Measurements from ENCODE around the gene INTS11. TPM values are rescaled to one million over a fixed set of nuclear protein-coding genes. Genes with fewer than 3 reads are reported as not detected.
A peak's percentile ranks its signal among the peaks of the same experiment; 100 is the strongest.

INTS11 gene
- total RNA-seq, 2 experiments from 2014 or later = 126 to 135 TPM

- Mint-ChIP-seq H3K36me3 (no peaks in the 10 kb centered on the region), H3K27ac (no peak overlapping the region), H3K4me3 (no peak overlapping the region), H3K9me3 (ENCODE audit: low read depth) (no peaks in the 10 kb centered on the region), H3K27me3 (no peaks in the 10 kb centered on the region), H3K4me1 (no peaks in the 10 kb centered on the region)
- ATAC-seq (no peak), DNase-seq (no peak)
- CTCF ChIA-PET = no interaction called here
These were observed 26.5 kb downstream of the INTS11 start for GRCh38 chr1:1297802-1298424.

- DNase-seq (no peak), ATAC-seq (no peak)
- Mint-ChIP-seq H3K4me1 (no peaks in the 10 kb centered on the region), H3K36me3 (no peaks in the 10 kb centered on the region), H3K27me3 (no peaks in the 10 kb centered on the region), H3K4me3 (no peak overlapping the region), H3K27ac (no peak overlapping the region), H3K9me3 (ENCODE audit: low read depth) (no peaks in the 10 kb centered on the region)
- CTCF ChIA-PET = interaction anchor here (1.4 kb wide), 1 partner anchor 9 kb away, joined by 4 read pairs; no protein-coding TSS in a partner anchor
These were observed 28.1 kb downstream of the INTS11 start for GRCh38 chr1:1296070-1297061.

DNA sequence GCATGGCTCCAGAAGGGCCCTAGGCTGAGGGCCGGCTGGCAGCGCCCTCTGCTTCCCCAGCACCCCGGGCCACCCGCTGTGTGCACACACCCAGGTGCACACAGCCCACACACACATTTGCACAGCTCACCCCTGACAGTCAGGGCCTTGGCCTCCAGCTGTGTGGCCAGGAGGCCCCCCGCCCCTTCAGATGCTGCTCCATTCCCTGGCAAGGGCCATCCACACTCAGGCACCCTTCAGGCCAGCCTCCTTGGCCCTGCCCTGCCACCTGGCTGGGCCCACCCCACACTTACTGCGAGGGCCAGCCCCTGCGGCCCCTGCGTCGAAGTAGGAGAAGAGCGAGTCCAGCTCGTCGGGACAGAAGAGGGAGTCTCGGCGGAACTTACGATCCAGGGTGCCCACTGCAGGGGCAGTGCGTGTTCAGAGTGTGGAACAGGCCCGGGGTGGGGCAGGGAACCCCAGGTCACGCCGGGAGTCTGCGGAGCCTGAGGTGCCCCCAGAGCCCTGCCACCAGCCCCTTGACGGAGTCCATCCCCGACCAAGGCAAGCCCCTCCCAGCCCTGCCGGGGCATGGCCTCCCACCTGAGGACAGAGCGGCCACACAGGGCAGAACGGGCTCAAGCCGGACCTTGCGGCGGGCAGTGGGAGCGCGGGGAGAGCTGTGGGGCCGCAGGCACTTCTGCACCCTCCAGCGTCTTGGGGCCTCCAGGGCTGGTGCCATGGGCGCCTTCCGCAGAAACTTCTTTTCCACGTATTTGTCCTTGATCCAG is 29.1 kb downstream of the INTS11 start:
- no peaks in the 10 kb centered on the region for H3K9me3 Mint-ChIP-seq (ENCODE audit: low read depth)
- DNase-seq (no peak), ATAC-seq (no peak)
- H3K4me3 Mint-ChIP-seq = no peak overlapping the region
- CTCF ChIA-PET = interaction anchor here (1.2 to 1.6 kb wide), 3 partner anchors 10 to 173 kb away, joined by 4 to 7 read pairs (median 6); no protein-coding TSS in a partner anchor
- no peaks in the 10 kb centered on the region for H3K27me3 Mint-ChIP-seq
- no peaks in the 10 kb centered on the region for H3K4me1 Mint-ChIP-seq
- H3K36me3 Mint-ChIP-seq = no peaks in the 10 kb centered on the region
- no peak overlapping the region for H3K27ac Mint-ChIP-seq

- H3K36me3 Mint-ChIP-seq = no peaks in the 10 kb centered on the region
- H3K27ac Mint-ChIP-seq = no peak overlapping the region
- H3K4me3 Mint-ChIP-seq = no peak overlapping the region
- no peaks in the 10 kb centered on the region for H3K9me3 Mint-ChIP-seq (ENCODE audit: low read depth)
- ATAC-seq (no peak), DNase-seq (no peak)
- no peaks in the 10 kb centered on the region for H3K27me3 Mint-ChIP-seq
- H3K4me1 Mint-ChIP-seq = no peaks in the 10 kb centered on the region
- CTCF ChIA-PET = interaction anchor here (1.2 to 1.6 kb wide), 2 partner anchors 11 to 172 kb away, joined by 6 to 7 read pairs; no protein-coding TSS in a partner anchor
These were observed 30.1 kb downstream of the INTS11 start for GRCh38 chr1:1294250-1294890.

DNA sequence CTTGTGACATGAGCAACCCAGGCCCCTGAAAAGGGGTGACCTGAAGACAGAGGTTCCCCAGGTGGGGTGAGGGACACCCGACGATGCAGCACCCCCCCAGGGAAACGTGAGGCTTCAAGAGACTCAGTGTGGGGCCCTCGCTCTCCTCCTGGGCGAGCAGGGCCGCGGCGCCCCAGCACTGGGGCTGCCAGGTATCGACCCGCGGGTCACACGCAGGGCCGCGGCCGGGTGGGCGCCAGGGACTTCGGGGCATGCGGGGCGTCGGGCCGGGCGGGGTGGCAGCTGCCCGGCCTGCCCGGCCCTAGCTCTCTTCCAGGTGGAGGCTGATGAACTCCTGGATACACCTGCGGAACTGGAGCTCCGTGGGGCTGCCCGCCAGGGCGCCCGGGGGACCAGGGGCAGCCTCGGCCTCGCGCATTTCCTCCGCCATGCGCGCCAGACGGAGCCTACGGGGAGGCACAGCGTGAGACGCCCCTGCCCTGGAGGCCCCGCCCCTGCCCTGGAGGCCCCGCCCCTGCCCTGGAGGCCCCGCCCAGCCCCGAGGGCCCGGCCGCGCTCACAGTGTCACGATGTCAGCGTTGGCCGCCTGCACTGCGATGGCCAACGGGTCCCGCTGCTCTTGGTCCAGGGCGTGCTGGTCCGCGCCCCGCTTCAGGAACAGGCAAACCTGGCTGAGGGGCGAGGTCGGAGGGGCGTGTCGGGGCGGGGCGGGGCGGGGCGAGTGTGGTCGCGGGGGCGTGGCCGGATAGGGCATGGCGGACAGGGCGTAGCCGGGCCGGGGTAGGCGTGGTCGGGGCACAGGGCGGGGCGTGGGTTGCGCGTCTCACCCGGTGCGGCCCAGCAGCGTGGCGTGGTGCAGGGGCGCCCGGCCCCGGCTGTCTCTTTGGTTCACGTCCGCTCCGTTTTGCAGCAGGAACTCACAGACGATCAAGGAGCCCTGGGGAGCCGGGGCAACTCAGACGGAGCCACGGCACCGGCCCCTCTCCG is 30.9 kb downstream of the INTS11 start:
- ATAC-seq = no peak
- H3K9me3 Mint-ChIP-seq (ENCODE audit: low read depth) = no peaks in the 10 kb centered on the region

GRCh38 chr1:1292851-1293250 is 31.6 kb downstream of the INTS11 start:
- H3K27ac Mint-ChIP-seq = no peak overlapping the region
- DNase-seq = no peak
- ATAC-seq = no peak
- no peaks in the 10 kb centered on the region for H3K4me1 Mint-ChIP-seq
- H3K36me3 Mint-ChIP-seq = no peaks in the 10 kb centered on the region
- no peak overlapping the region for H3K4me3 Mint-ChIP-seq
- no peaks in the 10 kb centered on the region for H3K9me3 Mint-ChIP-seq (ENCODE audit: low read depth)
- CTCF ChIA-PET = interaction anchor here (1.4 to 3.2 kb wide), 4 partner anchors 12 to 170 kb away, joined by 3 to 58 read pairs (median 6); no protein-coding TSS in a partner anchor
- no peaks in the 10 kb centered on the region for H3K27me3 Mint-ChIP-seq

More for the DNA sequence above, 30.9 kb downstream of the INTS11 start:
- Mint-ChIP-seq H3K4me1 (no peaks in the 10 kb centered on the region), H3K27me3 (no peaks in the 10 kb centered on the region), H3K27ac (no peak overlapping the region), H3K4me3 (no peak overlapping the region), H3K36me3 (no peaks in the 10 kb centered on the region)
- no peak for DNase-seq
- CTCF ChIA-PET = interaction anchor here (1.6 kb wide), 2 partner anchors 12 to 171 kb away, joined by 3 to 6 read pairs; no protein-coding TSS in a partner anchor

DNA sequence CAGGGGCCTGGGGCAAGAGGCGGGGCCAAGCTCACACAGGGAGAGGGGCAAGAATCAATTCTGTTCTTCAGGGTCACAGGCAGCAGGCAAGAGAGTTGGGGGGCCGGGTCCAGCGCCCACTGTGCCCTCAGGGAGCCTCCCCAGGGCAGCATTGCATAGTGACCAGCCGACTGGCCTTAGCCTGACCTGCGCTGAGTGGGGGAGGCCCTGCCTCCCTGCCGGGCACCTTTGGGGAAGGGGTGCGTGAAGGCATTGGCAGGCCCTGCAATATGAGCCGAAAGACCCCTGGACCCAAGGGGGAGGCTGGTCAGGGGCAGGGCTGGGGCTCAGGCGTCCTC is 32.0 kb downstream of the INTS11 start:
- CTCF ChIA-PET = interaction anchor here (0.7 to 3.2 kb wide), 12 partner anchors 11 to 308 kb away, joined by 3 to 58 read pairs (median 6); no protein-coding TSS in a partner anchor
- no peaks in the 10 kb centered on the region for H3K36me3 Mint-ChIP-seq
- ATAC-seq = no peak
- H3K4me3 Mint-ChIP-seq = no peak overlapping the region
- H3K27me3 Mint-ChIP-seq = no peaks in the 10 kb centered on the region
- no peak for DNase-seq
- H3K4me1 Mint-ChIP-seq = no peaks in the 10 kb centered on the region
- no peaks in the 10 kb centered on the region for H3K9me3 Mint-ChIP-seq (ENCODE audit: low read depth)
- no peak overlapping the region for H3K27ac Mint-ChIP-seq

DNA sequence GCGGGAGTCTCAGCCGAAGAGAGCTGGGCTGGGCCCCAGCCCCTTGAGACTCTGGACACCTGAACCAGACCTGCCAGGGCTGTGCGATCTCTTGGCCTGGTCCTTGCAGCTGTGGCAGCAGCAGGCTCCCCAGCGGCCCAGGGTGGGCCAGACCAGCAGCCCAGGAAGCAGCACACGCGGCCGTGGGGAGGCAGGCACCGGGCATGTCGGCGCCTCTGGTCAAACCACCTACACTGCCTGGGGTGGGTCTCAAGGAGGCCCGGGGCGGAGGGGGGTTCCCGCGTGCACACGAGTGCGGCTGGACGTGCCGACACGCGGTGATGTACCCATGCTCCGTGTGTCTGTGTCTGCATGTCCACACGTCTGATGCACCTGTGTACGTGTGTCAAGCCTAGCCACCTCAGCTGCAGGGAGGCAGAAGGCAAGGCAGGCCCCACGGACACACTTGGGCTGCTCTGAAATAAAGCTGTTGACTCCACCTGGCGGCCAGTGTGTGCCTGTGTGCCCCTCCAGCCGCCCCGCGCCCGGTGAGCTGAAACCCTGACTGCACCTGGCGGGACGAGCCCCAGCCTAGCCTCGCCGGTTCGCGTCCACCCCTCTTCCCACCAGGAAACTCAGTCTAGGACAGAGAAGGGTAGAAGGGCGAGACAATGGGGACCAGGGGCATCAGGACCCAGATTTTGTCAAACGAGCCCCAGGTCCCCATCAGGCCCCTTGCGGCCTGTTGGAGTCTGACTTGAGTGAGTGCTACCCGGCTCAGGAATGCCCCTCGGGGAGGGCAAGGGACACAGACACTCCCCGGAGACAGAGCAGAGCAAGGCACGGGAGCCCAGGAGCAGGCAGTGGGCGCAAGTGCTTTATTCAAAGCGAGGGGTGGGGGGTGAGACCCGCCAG is 32.7 kb downstream of the INTS11 start:
- no peaks in the 10 kb centered on the region for H3K4me1 Mint-ChIP-seq
- no peaks in the 10 kb centered on the region for H3K9me3 Mint-ChIP-seq (ENCODE audit: low read depth)
- DNase-seq = peak; percentile 74
- no peak overlapping the region for H3K27ac Mint-ChIP-seq
- ATAC-seq = peak; percentile 72
- no peak overlapping the region for H3K4me3 Mint-ChIP-seq
- CTCF ChIA-PET = interaction anchor here (0.7 to 3.2 kb wide), 14 partner anchors 11 to 307 kb away, joined by 3 to 58 read pairs (median 5); partner anchors contain the start of gene UBE2J2
- H3K36me3 Mint-ChIP-seq = no peaks in the 10 kb centered on the region
- no peaks in the 10 kb centered on the region for H3K27me3 Mint-ChIP-seq

GRCh38 chr1:1291023-1291528 is 33.4 kb downstream of the INTS11 start:
- H3K4me3 Mint-ChIP-seq = no peak overlapping the region
- no peaks in the 10 kb centered on the region for H3K27me3 Mint-ChIP-seq
- DNase-seq (no peak), ATAC-seq (no peak)
- H3K4me1 Mint-ChIP-seq = no peaks in the 10 kb centered on the region
- no peaks in the 10 kb centered on the region for H3K36me3 Mint-ChIP-seq
- CTCF ChIA-PET = interaction anchor here (0.9 to 3.2 kb wide), 13 partner anchors 14 to 307 kb away, joined by 3 to 58 read pairs (median 5); partner anchors contain the start of gene UBE2J2
- H3K27ac Mint-ChIP-seq = no peak overlapping the region
- H3K9me3 Mint-ChIP-seq (ENCODE audit: low read depth) = no peaks in the 10 kb centered on the region

GRCh38 chr1:1290238-1290731 is 34.2 kb downstream of the INTS11 start:
- ATAC-seq = no peak

More at GRCh38 chr1:1290238-1290731, 34.2 kb downstream of the INTS11 start:
- peak; percentile 69 for DNase-seq
- H3K9me3 Mint-ChIP-seq (ENCODE audit: low read depth) = no peaks in the 10 kb centered on the region
- no peak overlapping the region for H3K4me3 Mint-ChIP-seq
- no peaks in the 10 kb centered on the region for H3K36me3 Mint-ChIP-seq
- no peak overlapping the region for H3K27ac Mint-ChIP-seq
- CTCF ChIA-PET = interaction anchor here (1.3 to 3.2 kb wide), 3 partner anchors 14 to 168 kb away, joined by 3 to 58 read pairs (median 4); no protein-coding TSS in a partner anchor
- H3K27me3 Mint-ChIP-seq = no peaks in the 10 kb centered on the region
- no peaks in the 10 kb centered on the region for H3K4me1 Mint-ChIP-seq
